ENCODE measurements around the gene OPRL1. TPM values are rescaled to one million over a fixed set of nuclear protein-coding genes. Genes with fewer than 3 reads are reported as not detected.

The OPRL1 gene
- total RNA-seq, 1 experiment from 2014 or later, result 3.9 TPM

GRCh38 chr20:64108731-64109681 lies 29.1 kb downstream of the OPRL1 start:
- in situ Hi-C loops (cut with HindIII; ENCODE audit: low pct_unique_long_range_greater_than_20kb, low sequenced_read_pairs), result no loop called here
- BruUV-seq (replicated peaks), result no TSS peak
- Histone ChIP-seq H3K36me3 (ENCODE audit: control insufficient read depth, insufficient read depth, low read length) (no peaks in the 10 kb centered on the region), H3K27ac (ENCODE audit: low read length) (no peak overlapping the region), H3K9me3 (ENCODE audit: control insufficient read depth, insufficient read depth, low read depth, low read length) (no peaks in the 10 kb centered on the region), H3K4me1 (ENCODE audit: control insufficient read depth, insufficient read depth, low read length) (no peaks in the 10 kb centered on the region; the same call in 1 of the 2 replicates), H3K4me3 (ENCODE audit: low read depth in 2 of 2, low read length in 2 of 2) (no peak overlapping the region), H3K27me3 (ENCODE audit: control insufficient read depth, insufficient read depth, low read length) (no peaks in the 10 kb centered on the region)
- no peak for ATAC-seq
- POLR2A ChIA-PET, result no interaction called here
- TF ChIP-seq POLR2AphosphoS5 (IDR thresholded peaks at IDR 0.05; ENCODE audit: low read depth, low read length) (no peak), TCF7L2 (IDR thresholded peaks at IDR 0.05; ENCODE audit: low read depth, low read length) (no peak), SIN3A (IDR thresholded peaks at IDR 0.05; ENCODE audit: borderline replicate concordance, insufficient read depth, low read depth, low read length) (no peak)
- TF ChIP-seq, protein P1, sequence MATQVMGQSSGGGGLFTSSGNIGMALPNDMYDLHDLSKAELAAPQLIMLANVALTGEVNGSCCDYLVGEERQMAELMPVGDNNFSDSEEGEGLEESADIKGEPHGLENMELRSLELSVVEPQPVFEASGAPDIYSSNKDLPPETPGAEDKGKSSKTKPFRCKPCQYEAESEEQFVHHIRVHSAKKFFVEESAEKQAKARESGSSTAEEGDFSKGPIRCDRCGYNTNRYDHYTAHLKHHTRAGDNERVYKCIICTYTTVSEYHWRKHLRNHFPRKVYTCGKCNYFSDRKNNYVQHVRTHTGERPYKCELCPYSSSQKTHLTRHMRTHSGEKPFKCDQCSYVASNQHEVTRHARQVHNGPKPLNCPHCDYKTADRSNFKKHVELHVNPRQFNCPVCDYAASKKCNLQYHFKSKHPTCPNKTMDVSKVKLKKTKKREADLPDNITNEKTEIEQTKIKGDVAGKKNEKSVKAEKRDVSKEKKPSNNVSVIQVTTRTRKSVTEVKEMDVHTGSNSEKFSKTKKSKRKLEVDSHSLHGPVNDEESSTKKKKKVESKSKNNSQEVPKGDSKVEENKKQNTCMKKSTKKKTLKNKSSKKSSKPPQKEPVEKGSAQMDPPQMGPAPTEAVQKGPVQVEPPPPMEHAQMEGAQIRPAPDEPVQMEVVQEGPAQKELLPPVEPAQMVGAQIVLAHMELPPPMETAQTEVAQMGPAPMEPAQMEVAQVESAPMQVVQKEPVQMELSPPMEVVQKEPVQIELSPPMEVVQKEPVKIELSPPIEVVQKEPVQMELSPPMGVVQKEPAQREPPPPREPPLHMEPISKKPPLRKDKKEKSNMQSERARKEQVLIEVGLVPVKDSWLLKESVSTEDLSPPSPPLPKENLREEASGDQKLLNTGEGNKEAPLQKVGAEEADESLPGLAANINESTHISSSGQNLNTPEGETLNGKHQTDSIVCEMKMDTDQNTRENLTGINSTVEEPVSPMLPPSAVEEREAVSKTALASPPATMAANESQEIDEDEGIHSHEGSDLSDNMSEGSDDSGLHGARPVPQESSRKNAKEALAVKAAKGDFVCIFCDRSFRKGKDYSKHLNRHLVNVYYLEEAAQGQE (IDR thresholded peaks at IDR 0.05; ENCODE audit: insufficient read depth in 1 of 2, low read depth in 2 of 2, low read length in 1 of 2), result no peak
- TF ChIP-seq, protein P2, sequence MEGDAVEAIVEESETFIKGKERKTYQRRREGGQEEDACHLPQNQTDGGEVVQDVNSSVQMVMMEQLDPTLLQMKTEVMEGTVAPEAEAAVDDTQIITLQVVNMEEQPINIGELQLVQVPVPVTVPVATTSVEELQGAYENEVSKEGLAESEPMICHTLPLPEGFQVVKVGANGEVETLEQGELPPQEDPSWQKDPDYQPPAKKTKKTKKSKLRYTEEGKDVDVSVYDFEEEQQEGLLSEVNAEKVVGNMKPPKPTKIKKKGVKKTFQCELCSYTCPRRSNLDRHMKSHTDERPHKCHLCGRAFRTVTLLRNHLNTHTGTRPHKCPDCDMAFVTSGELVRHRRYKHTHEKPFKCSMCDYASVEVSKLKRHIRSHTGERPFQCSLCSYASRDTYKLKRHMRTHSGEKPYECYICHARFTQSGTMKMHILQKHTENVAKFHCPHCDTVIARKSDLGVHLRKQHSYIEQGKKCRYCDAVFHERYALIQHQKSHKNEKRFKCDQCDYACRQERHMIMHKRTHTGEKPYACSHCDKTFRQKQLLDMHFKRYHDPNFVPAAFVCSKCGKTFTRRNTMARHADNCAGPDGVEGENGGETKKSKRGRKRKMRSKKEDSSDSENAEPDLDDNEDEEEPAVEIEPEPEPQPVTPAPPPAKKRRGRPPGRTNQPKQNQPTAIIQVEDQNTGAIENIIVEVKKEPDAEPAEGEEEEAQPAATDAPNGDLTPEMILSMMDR (IDR thresholded peaks at IDR 0.05), result no peak
- intact Hi-C loops (cut with micrococcal nuclease; ENCODE audit: unreplicated experiment), result no loop called here
- CTCF ChIA-PET, result interaction anchor here (0.7 kb wide), 1 partner anchor 10 kb away, joined by 3 read pairs; no protein-coding TSS in a partner anchor
- no peak for DNase-seq (ENCODE audit: low read depth, low spot score)

GRCh38 chr20:64109831-64110391 lies 30.0 kb downstream of the OPRL1 start:
- POLR2A ChIA-PET, result no interaction called here
- no peak for ATAC-seq
- Histone ChIP-seq H3K4me3 (ENCODE audit: low read depth in 2 of 2, low read length in 2 of 2) (no peak overlapping the region), H3K27me3 (ENCODE audit: control insufficient read depth, insufficient read depth, low read length) (no peaks in the 10 kb centered on the region), H3K36me3 (ENCODE audit: control insufficient read depth, insufficient read depth, low read length) (no peaks in the 10 kb centered on the region), H3K4me1 (ENCODE audit: control insufficient read depth, insufficient read depth, low read length) (no peaks in the 10 kb centered on the region; the same call in 1 of the 2 replicates), H3K27ac (ENCODE audit: low read length) (no peak overlapping the region), H3K9me3 (ENCODE audit: control insufficient read depth, insufficient read depth, low read depth, low read length) (no peaks in the 10 kb centered on the region)
- intact Hi-C loops (cut with micrococcal nuclease; ENCODE audit: unreplicated experiment), result no loop called here
- no TSS peak for BruUV-seq (replicated peaks)
- no peak for DNase-seq (ENCODE audit: low read depth, low spot score)
- in situ Hi-C loops (cut with HindIII; ENCODE audit: low pct_unique_long_range_greater_than_20kb, low sequenced_read_pairs), result no loop called here
- CTCF ChIA-PET, result interaction anchor here (0.7 kb wide), 1 partner anchor 9 kb away, joined by 3 read pairs; no protein-coding TSS in a partner anchor
- TF ChIP-seq, protein P1 (IDR thresholded peaks at IDR 0.05; ENCODE audit: insufficient read depth in 1 of 2, low read depth in 2 of 2, low read length in 1 of 2), result no peak
- TF ChIP-seq, protein P2 (IDR thresholded peaks at IDR 0.05), result no peak
- TF ChIP-seq SIN3A (IDR thresholded peaks at IDR 0.05; ENCODE audit: borderline replicate concordance, insufficient read depth, low read depth, low read length) (no peak), TCF7L2 (IDR thresholded peaks at IDR 0.05; ENCODE audit: low read depth, low read length) (no peak), POLR2AphosphoS5 (IDR thresholded peaks at IDR 0.05; ENCODE audit: low read depth, low read length) (no peak)

Measured in Panc1 (cell line).